ENCODE measurements around the gene PTGER4. TPM values are rescaled to one million over a fixed set of nuclear protein-coding genes. Genes with fewer than 3 reads are reported as not detected.
"Not testable (repeated sequence)": the region's sequence is repeated elsewhere in the genome, so short reads cannot be mapped to it uniquely, and the experiment has no call there.

Gene PTGER4
- total RNA-seq (10 to 100 TPM; 13.9 TPM), polyA plus RNA-seq (ENCODE audit: insufficient read length in 2 of 2) (1 to 10 TPM; 4.3 to 5.4 TPM)
- long read RNA-seq, donor 1, partial matches to known transcripts: 0 of 3 reads
- long read RNA-seq, donor 1, other reads (novel, unspliced or antisense): 0 of 3 reads
- long read RNA-seq, donor 2, partial matches to known transcripts: 0 of 1 reads
- long read RNA-seq, donor 2, other reads (novel, unspliced or antisense): 0 of 1 reads
- long read RNA-seq, donor 3, partial matches to known transcripts: 0 of 1 reads
- long read RNA-seq, donor 3, other reads (novel, unspliced or antisense): 0 of 1 reads
- long read RNA-seq, donor 4, partial matches to known transcripts: 0 of 1 reads
- long read RNA-seq, donor 4, other reads (novel, unspliced or antisense): 0 of 1 reads

GRCh38 chr5:40679913-40680681 is at the start of gene PTGER4:
Gene PTGER4 (plus strand): TSS chr5:40679915. CDS start chr5:40680994, 1,079 bp downstream.
- DNase-seq (ENCODE audit: low read depth in 4 of 6, low spot score in 6 of 6): peak in 2 of 6 donors; percentile 15 to 30
- no peaks in the 10 kb centered on the region for H3K36me3 ChIP-seq (ENCODE audit: control insufficient read depth, insufficient read depth, low read length)
- H3K4me3 ChIP-seq (ENCODE audit: low read depth, low read length): peak within 1 kb of the TSS; percentile 61
- WGBS (ENCODE audit: insufficient coverage): 2% methylated on average over 38 of the region's 44 CpGs
- H3K9me3 ChIP-seq (ENCODE audit: control insufficient read depth, insufficient read depth, low read length): no peaks in the 10 kb centered on the region
- peaks cover 40% of the 10 kb centered on the region for H3K27me3 ChIP-seq (ENCODE audit: control insufficient read depth, insufficient read depth, low read length)
- H3K27ac ChIP-seq (ENCODE audit: low read depth, low read length): peak within 1 kb of the TSS; percentile 54
- H3K4me1 ChIP-seq (ENCODE audit: control insufficient read depth, insufficient read depth, low read length): peaks cover 26% of the 10 kb centered on the region

DNA sequence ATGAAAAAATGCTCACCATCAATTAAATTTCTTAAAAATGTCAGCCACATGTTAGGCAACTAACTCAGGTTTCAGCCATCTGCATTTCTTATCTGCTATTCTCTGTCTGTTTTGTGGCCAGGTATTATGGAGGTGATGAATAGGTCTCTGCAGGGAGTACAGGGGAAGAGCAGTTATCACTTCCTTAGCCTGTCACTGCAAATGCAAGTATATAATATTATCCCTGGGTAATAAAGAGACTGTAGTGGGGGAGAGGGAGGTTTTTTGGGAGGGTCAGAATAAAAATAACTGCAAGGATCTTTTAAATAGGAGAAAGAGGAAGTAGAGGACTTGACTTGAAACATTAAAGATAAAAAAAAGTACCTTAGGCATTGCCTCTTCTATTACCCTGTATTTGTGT is 49.6 kb upstream of the PTGER4 start:
- H3K4me3 ChIP-seq (ENCODE audit: low read depth, low read length): no peak overlapping the region
- H3K9me3 ChIP-seq (ENCODE audit: control insufficient read depth, insufficient read depth, low read length): no peaks in the 10 kb centered on the region
- no peak for DNase-seq (ENCODE audit: low read depth in 4 of 6, low spot score in 6 of 6)
- no peak overlapping the region for H3K27ac ChIP-seq (ENCODE audit: low read depth, low read length)
- no peaks in the 10 kb centered on the region for H3K4me1 ChIP-seq (ENCODE audit: control insufficient read depth, insufficient read depth, low read length)
- H3K36me3 ChIP-seq (ENCODE audit: control insufficient read depth, insufficient read depth, low read length): no peaks in the 10 kb centered on the region
- H3K27me3 ChIP-seq (ENCODE audit: control insufficient read depth, insufficient read depth, low read length): no peaks in the 10 kb centered on the region

DNA sequence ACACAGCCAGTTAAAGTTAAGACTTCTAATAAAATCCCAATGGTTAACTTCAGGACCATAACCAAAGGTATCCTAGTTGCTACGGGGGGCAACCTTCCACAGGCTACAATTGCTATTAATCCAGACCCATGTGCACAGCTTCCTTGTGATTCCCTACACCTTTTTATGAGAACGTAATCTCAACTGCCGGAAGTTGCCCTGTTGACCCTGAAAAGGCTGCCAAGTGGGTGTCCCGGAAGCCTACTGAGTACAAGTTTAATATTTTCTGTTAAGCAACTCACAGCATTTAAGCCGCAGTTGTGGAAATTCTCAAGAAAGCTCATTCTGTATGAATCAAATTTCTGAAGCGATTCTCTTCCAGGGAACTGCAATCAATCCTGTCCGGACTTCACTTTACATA is 48.5 kb upstream of the PTGER4 start:
- Histone ChIP-seq H3K27ac (ENCODE audit: low read depth, low read length) (no peak overlapping the region), H3K27me3 (ENCODE audit: control insufficient read depth, insufficient read depth, low read length) (no peaks in the 10 kb centered on the region), H3K4me1 (ENCODE audit: control insufficient read depth, insufficient read depth, low read length) (no peaks in the 10 kb centered on the region), H3K36me3 (ENCODE audit: control insufficient read depth, insufficient read depth, low read length) (no peaks in the 10 kb centered on the region), H3K4me3 (ENCODE audit: low read depth, low read length) (no peak overlapping the region), H3K9me3 (ENCODE audit: control insufficient read depth, insufficient read depth, low read length) (no peaks in the 10 kb centered on the region)
- 83% methylated on average over 4 of the region's 7 CpGs for WGBS (ENCODE audit: insufficient coverage)
- DNase-seq (ENCODE audit: low read depth in 4 of 6, low spot score in 6 of 6): no peak

DNA sequence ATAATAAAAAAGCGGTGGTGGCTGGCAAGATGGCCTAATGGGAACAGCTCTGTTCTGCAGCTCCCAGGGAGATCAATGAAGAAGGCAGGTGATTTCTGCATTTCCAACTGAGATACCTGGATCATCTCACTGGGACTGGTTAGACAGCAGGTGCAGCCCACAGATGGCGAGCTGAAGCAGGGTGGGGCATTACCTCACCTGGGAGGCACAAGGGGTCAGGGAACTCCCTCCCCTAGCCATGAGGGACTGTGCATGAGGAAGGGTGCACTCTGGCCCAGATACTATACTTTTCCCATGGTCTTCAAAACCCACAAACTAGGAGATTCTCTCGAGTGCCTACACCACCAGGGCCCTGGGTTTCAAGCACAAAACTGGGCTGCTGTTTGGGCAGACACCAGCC is 45.6 kb upstream of the PTGER4 start:
- H3K9me3 ChIP-seq (ENCODE audit: control insufficient read depth, insufficient read depth, low read length): no peaks in the 10 kb centered on the region
- WGBS (ENCODE audit: insufficient coverage): 91% methylated on average over 3 of the region's 3 CpGs
- H3K27ac ChIP-seq (ENCODE audit: low read depth, low read length): no peak overlapping the region
- no peaks in the 10 kb centered on the region for H3K36me3 ChIP-seq (ENCODE audit: control insufficient read depth, insufficient read depth, low read length)
- no peaks in the 10 kb centered on the region for H3K4me1 ChIP-seq (ENCODE audit: control insufficient read depth, insufficient read depth, low read length)
- no peak overlapping the region for H3K4me3 ChIP-seq (ENCODE audit: low read depth, low read length)
- DNase-seq (ENCODE audit: low read depth in 4 of 6, low spot score in 6 of 6): no peak
- H3K27me3 ChIP-seq (ENCODE audit: control insufficient read depth, insufficient read depth, low read length): no peaks in the 10 kb centered on the region

DNA sequence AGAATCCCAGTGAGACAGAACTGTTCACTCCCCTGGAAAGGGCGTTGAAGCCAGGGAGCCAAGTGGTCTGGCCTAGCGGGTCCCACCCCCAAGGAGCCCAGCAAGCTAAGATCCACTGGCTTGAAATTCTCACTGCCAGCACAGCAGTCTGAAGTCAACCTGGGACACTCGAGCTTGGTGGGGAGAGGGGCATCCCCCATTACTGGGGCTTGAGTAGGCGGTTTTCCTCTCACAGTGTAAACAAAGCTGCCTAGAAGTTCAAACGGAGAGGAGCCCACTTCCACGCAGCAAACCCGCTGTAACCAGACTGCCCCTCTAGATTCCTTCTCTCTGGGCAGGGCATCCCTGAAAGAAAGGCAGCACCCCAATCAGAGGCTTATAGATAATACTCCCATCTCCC is 45.1 kb upstream of the PTGER4 start:
- DNase-seq (ENCODE audit: low read depth in 4 of 6, low spot score in 6 of 6): no peak
- Histone ChIP-seq H3K27me3 (ENCODE audit: control insufficient read depth, insufficient read depth, low read length) (no peaks in the 10 kb centered on the region), H3K27ac (ENCODE audit: low read depth, low read length) (no peak overlapping the region), H3K4me1 (ENCODE audit: control insufficient read depth, insufficient read depth, low read length) (no peaks in the 10 kb centered on the region), H3K4me3 (ENCODE audit: low read depth, low read length) (no peak overlapping the region), H3K9me3 (ENCODE audit: control insufficient read depth, insufficient read depth, low read length) (no peaks in the 10 kb centered on the region), H3K36me3 (ENCODE audit: control insufficient read depth, insufficient read depth, low read length) (no peaks in the 10 kb centered on the region)
- WGBS (ENCODE audit: insufficient coverage): 93% methylated on average over 5 of the region's 7 CpGs

- not testable (repeated sequence) for H3K27ac ChIP-seq (ENCODE audit: low read depth, low read length); DNase-seq (ENCODE audit: low read depth in 4 of 6, low spot score in 6 of 6); H3K36me3 ChIP-seq (ENCODE audit: control insufficient read depth, insufficient read depth, low read length); H3K4me3 ChIP-seq (ENCODE audit: low read depth, low read length); H3K4me1 ChIP-seq (ENCODE audit: control insufficient read depth, insufficient read depth, low read length); H3K27me3 ChIP-seq (ENCODE audit: control insufficient read depth, insufficient read depth, low read length); H3K9me3 ChIP-seq (ENCODE audit: control insufficient read depth, insufficient read depth, low read length)
- no CpG with 5 or more reads among the region's 1 CpG for WGBS (ENCODE audit: insufficient coverage)
Observed at GRCh38 chr5:40639531-40639930, 40.2 kb upstream of the PTGER4 start.

GRCh38 chr5:40646266-40646665 is 33.4 kb upstream of the PTGER4 start:
- Histone ChIP-seq H3K9me3 (ENCODE audit: control insufficient read depth, insufficient read depth, low read length) (no peaks in the 10 kb centered on the region), H3K4me3 (ENCODE audit: low read depth, low read length) (no peak overlapping the region), H3K36me3 (ENCODE audit: control insufficient read depth, insufficient read depth, low read length) (no peaks in the 10 kb centered on the region), H3K27ac (ENCODE audit: low read depth, low read length) (no peak overlapping the region), H3K27me3 (ENCODE audit: control insufficient read depth, insufficient read depth, low read length) (no peaks in the 10 kb centered on the region), H3K4me1 (ENCODE audit: control insufficient read depth, insufficient read depth, low read length) (no peaks in the 10 kb centered on the region)
- 38% methylated on average over 1 of the region's 3 CpGs for WGBS (ENCODE audit: insufficient coverage)
- DNase-seq (ENCODE audit: low read depth in 4 of 6, low spot score in 6 of 6): no peak

DNA sequence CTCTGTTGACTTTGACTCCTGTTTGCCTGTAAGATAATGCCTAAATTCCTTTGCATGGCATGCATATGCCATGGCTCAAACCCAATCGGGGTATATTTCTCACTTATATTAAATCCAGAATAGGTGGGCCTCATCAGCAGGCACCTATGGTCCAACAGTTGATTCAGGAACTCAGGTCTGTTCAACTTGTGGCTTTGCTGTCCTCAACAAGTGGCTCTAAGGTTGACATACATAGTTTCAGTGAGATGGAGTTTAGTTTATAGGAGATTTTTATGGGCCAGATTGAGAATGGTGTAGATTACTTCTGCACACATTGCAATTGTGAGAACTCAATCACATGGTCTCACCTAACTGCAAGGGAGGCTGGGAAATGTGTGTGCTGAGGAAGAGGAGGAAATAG is 31.6 kb upstream of the PTGER4 start:
- Histone ChIP-seq H3K4me3 (ENCODE audit: low read depth, low read length) (no peak overlapping the region), H3K27me3 (ENCODE audit: control insufficient read depth, insufficient read depth, low read length) (no peaks in the 10 kb centered on the region), H3K9me3 (ENCODE audit: control insufficient read depth, insufficient read depth, low read length) (no peaks in the 10 kb centered on the region), H3K4me1 (ENCODE audit: control insufficient read depth, insufficient read depth, low read length) (no peaks in the 10 kb centered on the region), H3K36me3 (ENCODE audit: control insufficient read depth, insufficient read depth, low read length) (no peaks in the 10 kb centered on the region), H3K27ac (ENCODE audit: low read depth, low read length) (no peak overlapping the region)
- DNase-seq (ENCODE audit: low read depth in 4 of 6, low spot score in 6 of 6): no peak
- 80% methylated on average over 1 of the region's 1 CpG for WGBS (ENCODE audit: insufficient coverage)

GRCh38 chr5:40649463-40650030 is 30.2 kb upstream of the PTGER4 start:
- no peaks in the 10 kb centered on the region for H3K4me1 ChIP-seq (ENCODE audit: control insufficient read depth, insufficient read depth, low read length)
- DNase-seq (ENCODE audit: low read depth in 4 of 6, low spot score in 6 of 6): peak in 1 of 6 donors; percentile 13
- no peak overlapping the region for H3K4me3 ChIP-seq (ENCODE audit: low read depth, low read length)
- 44% methylated on average over 1 of the region's 4 CpGs for WGBS (ENCODE audit: insufficient coverage)
- no peaks in the 10 kb centered on the region for H3K27me3 ChIP-seq (ENCODE audit: control insufficient read depth, insufficient read depth, low read length)
- H3K27ac ChIP-seq (ENCODE audit: low read depth, low read length): no peak overlapping the region
- H3K9me3 ChIP-seq (ENCODE audit: control insufficient read depth, insufficient read depth, low read length): no peaks in the 10 kb centered on the region
- H3K36me3 ChIP-seq (ENCODE audit: control insufficient read depth, insufficient read depth, low read length): no peaks in the 10 kb centered on the region

Data from spinal cord (tissue), 10 donors.